NCI-H1105 (cell line): ENCODE data around the gene MCM7.

Experiments
- DNase-seq: peaks from one replicate; lab custom pipeline; 2025; lab: John Stamatoyannopoulos, UW

MCM7 gene

GRCh38 chr7:100071018-100071723 is 30.0 kb downstream of the MCM7 start:
- no peak for DNase-seq

- DNase-seq: no peak
Observed at GRCh38 chr7:100069991-100070390, 31.2 kb downstream of the MCM7 start.

GRCh38 chr7:100066953-100067352 is 34.2 kb downstream of the MCM7 start:
- no peak for DNase-seq

GRCh38 chr7:100065452-100066186 is 35.6 kb downstream of the MCM7 start:
- no peak for DNase-seq

GRCh38 chr7:100064162-100064561 is 37.0 kb downstream of the MCM7 start:
- DNase-seq: no peak

- DNase-seq: no peak
Observed at GRCh38 chr7:100063376-100063775, 37.8 kb downstream of the MCM7 start.

GRCh38 chr7:100061518-100062193 is 39.5 kb downstream of the MCM7 start:
- DNase-seq: no peak

GRCh38 chr7:100059251-100059739 is 41.9 kb downstream of the MCM7 start:
- no peak for DNase-seq

- no peak for DNase-seq
Observed at GRCh38 chr7:100057006-100057405, 44.2 kb downstream of the MCM7 start.

GRCh38 chr7:100053215-100053614 is 48.0 kb downstream of the MCM7 start:
- peak; percentile 32 for DNase-seq

GRCh38 chr7:100051611-100052010 is 49.6 kb downstream of the MCM7 start:
- DNase-seq: no peak

- peak; percentile 71 for DNase-seq
Observed at GRCh38 chr7:100049441-100050291, 51.5 kb downstream of the MCM7 start, which contains the start of gene ZSCAN21. TSS of gene ZSCAN21 (plus strand) at chr7:100049774. CDS start at chr7:100057007, 7,233 bp downstream.

- DNase-seq: no peak
Observed at GRCh38 chr7:100048680-100049079, 52.5 kb downstream of the MCM7 start.

- DNase-seq: no peak
Observed at GRCh38 chr7:100044718-100045117, 56.5 kb downstream of the MCM7 start.
